GM18507 (cell line): ENCODE data around the gene ALPP.
"Not testable (repeated sequence)": the region's sequence is repeated elsewhere in the genome, so short reads cannot be mapped to it uniquely, and the experiment has no call there.

Source experiments
- DNase-seq: peaks from one replicate; pipeline ENCODE4 v3.0.0; 2011; ENCODE audit warnings: low read depth; ENCODE audit not compliant: insufficient read length; ENCODE audit errors: extremely low spot score
- FAIRE-seq: peaks from 2 replicates; lab custom pipeline; 2011; peaks lifted over from hg19 to GRCh38; lab: Jason Lieb, UNC

ALPP gene

GRCh38 chr2:232393556-232393955, 15.0 kb downstream of the ALPP start:
- DNase-seq (no peak), FAIRE-seq (no peak)

- not testable (repeated sequence) for DNase-seq, FAIRE-seq
Observed at GRCh38 chr2:232394431-232394830, 15.9 kb downstream of the ALPP start.

- DNase-seq (no peak), FAIRE-seq (no peak)
Observed at GRCh38 chr2:232395586-232395985, 17.0 kb downstream of the ALPP start.

GRCh38 chr2:232396683-232397082, 18.1 kb downstream of the ALPP start:
- FAIRE-seq (no peak), DNase-seq (no peak)

- DNase-seq (no peak), FAIRE-seq (no peak)
Observed at GRCh38 chr2:232398293-232399034, 19.9 kb downstream of the ALPP start.

- DNase-seq (no peak), FAIRE-seq (no peak)
Observed at GRCh38 chr2:232400256-232401015, 21.9 kb downstream of the ALPP start.

GRCh38 chr2:232402518-232402917, 24.0 kb downstream of the ALPP start:
- FAIRE-seq: no peak
- DNase-seq: no peak

GRCh38 chr2:232405943-232406510, 27.5 kb downstream of the ALPP start:
- no peak for DNase-seq
- no peak for FAIRE-seq

GRCh38 chr2:232406556-232407310, 28.2 kb downstream of the ALPP start, which contains the start of gene ALPG:
Gene ALPG (plus strand): TSS chr2:232406844. CDS start chr2:232406895, 51 bp downstream.
- FAIRE-seq (no peak), DNase-seq (no peak)

- FAIRE-seq, DNase-seq: not testable (repeated sequence)
Observed at GRCh38 chr2:232407428-232408150, 29.0 kb downstream of the ALPP start.

GRCh38 chr2:232408269-232408668, 29.7 kb downstream of the ALPP start:
- not testable (repeated sequence) for DNase-seq, FAIRE-seq

- DNase-seq, FAIRE-seq: not testable (repeated sequence)
Observed at GRCh38 chr2:232409617-232410016, 31.1 kb downstream of the ALPP start.

- DNase-seq (no peak), FAIRE-seq (no peak)
Observed at GRCh38 chr2:232410238-232410900, 31.8 kb downstream of the ALPP start.

GRCh38 chr2:232411901-232412629, 33.5 kb downstream of the ALPP start:
- FAIRE-seq: no peak
- DNase-seq: no peak

- DNase-seq (no peak), FAIRE-seq (no peak)
Observed at GRCh38 chr2:232412986-232413385, 34.4 kb downstream of the ALPP start.

- no peak for DNase-seq
- no peak for FAIRE-seq
Observed at GRCh38 chr2:232415138-232415690, 36.7 kb downstream of the ALPP start.

GRCh38 chr2:232415736-232416520, 37.4 kb downstream of the ALPP start:
- FAIRE-seq (no peak), DNase-seq (no peak)
